Measurements from ENCODE around the gene SVEP1.

GRCh38 chr9:110389148-110389750 is 190.3 kb downstream of the SVEP1 start:
- TF ChIP-seq, protein P1, sequence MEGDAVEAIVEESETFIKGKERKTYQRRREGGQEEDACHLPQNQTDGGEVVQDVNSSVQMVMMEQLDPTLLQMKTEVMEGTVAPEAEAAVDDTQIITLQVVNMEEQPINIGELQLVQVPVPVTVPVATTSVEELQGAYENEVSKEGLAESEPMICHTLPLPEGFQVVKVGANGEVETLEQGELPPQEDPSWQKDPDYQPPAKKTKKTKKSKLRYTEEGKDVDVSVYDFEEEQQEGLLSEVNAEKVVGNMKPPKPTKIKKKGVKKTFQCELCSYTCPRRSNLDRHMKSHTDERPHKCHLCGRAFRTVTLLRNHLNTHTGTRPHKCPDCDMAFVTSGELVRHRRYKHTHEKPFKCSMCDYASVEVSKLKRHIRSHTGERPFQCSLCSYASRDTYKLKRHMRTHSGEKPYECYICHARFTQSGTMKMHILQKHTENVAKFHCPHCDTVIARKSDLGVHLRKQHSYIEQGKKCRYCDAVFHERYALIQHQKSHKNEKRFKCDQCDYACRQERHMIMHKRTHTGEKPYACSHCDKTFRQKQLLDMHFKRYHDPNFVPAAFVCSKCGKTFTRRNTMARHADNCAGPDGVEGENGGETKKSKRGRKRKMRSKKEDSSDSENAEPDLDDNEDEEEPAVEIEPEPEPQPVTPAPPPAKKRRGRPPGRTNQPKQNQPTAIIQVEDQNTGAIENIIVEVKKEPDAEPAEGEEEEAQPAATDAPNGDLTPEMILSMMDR (IDR thresholded peaks at IDR 0.05), result no peak
- TF ChIP-seq POLR2A (IDR thresholded peaks at IDR 0.05) (no peak), EP300 (IDR thresholded peaks at IDR 0.05) (no peak), POLR2AphosphoS5 (IDR thresholded peaks at IDR 0.05) (no peak)
